ENCODE data around the gene ADTRP. TPM values are rescaled to one million over a fixed set of nuclear protein-coding genes. Genes with fewer than 3 reads are reported as not detected.

Gene ADTRP
- total RNA-seq, 1 experiment from 2014 or later, result 0.86 TPM

DNA sequence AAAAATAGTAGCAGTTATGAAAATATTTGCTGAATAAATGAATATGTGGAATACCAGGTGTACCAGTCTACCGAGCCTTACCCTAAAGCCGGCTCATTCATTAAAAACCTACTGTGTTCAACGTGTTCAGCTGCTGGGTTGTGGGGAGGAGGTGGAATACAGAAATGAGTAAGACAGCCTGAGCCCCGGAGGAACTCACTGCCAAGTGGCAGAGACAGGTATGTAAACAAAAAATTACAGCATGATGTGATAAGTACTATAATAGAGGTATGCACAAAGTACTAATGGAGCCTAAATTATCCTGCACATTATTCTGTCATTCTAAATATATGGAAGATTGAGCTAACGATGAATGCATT lies 6.8 kb upstream of the ADTRP start:
- Histone ChIP-seq H4K20me1 (ENCODE audit: insufficient read depth) (no peaks in the 10 kb centered on the region), H3K79me2 (ENCODE audit: insufficient read depth, low read length) (no peaks in the 10 kb centered on the region), H3K36me3 (ENCODE audit: control insufficient read depth in 1 of 2, insufficient read depth in 2 of 2, low read length in 2 of 2) (no peaks in the 10 kb centered on the region), H2AFZ (ENCODE audit: low read depth, low read length, poor library complexity, severe bottlenecking) (no peak overlapping the region), H3K27ac (ENCODE audit: low read depth, low read length) (no peak overlapping the region), H3K27me3 (ENCODE audit: insufficient read depth, low read length) (peaks cover 3% of the 10 kb centered on the region; the same call in 1 of the 2 replicates), H3K4me3 (replicated peaks in 1 of 2; ENCODE audit: low read depth in 1 of 2, low read length in 2 of 2) (no peak overlapping the region), H3K4me1 (ENCODE audit: control insufficient read depth in 1 of 2, insufficient read depth in 2 of 2, low read length in 2 of 2) (no peaks in the 10 kb centered on the region), H3K4me2 (ENCODE audit: low read length) (no peak overlapping the region), H3K9me2 (ENCODE audit: insufficient read depth) (no peaks in the 10 kb centered on the region), H3K9me3 (ENCODE audit: control insufficient read depth in 1 of 2, insufficient read depth in 1 of 2, low read depth in 1 of 2, low read length in 2 of 2) (no peaks in the 10 kb centered on the region), H3K9ac (ENCODE audit: low read length) (no peak overlapping the region)
- RAD21 ChIA-PET (ENCODE audit: low non-redundant PET in 1 of 2, low total read pairs in 2 of 2, uncharacterized antibody in 2 of 2, unreplicated experiment in 2 of 2), result no interaction called here
- POLR2A ChIA-PET, result no interaction called here
- ATAC-seq, result no peak
- intact Hi-C loops (cut with micrococcal nuclease), result no loop called here
- no peak for DNase-seq (ENCODE audit: low read depth, low spot score)
- TF ChIP-seq, protein P1, sequence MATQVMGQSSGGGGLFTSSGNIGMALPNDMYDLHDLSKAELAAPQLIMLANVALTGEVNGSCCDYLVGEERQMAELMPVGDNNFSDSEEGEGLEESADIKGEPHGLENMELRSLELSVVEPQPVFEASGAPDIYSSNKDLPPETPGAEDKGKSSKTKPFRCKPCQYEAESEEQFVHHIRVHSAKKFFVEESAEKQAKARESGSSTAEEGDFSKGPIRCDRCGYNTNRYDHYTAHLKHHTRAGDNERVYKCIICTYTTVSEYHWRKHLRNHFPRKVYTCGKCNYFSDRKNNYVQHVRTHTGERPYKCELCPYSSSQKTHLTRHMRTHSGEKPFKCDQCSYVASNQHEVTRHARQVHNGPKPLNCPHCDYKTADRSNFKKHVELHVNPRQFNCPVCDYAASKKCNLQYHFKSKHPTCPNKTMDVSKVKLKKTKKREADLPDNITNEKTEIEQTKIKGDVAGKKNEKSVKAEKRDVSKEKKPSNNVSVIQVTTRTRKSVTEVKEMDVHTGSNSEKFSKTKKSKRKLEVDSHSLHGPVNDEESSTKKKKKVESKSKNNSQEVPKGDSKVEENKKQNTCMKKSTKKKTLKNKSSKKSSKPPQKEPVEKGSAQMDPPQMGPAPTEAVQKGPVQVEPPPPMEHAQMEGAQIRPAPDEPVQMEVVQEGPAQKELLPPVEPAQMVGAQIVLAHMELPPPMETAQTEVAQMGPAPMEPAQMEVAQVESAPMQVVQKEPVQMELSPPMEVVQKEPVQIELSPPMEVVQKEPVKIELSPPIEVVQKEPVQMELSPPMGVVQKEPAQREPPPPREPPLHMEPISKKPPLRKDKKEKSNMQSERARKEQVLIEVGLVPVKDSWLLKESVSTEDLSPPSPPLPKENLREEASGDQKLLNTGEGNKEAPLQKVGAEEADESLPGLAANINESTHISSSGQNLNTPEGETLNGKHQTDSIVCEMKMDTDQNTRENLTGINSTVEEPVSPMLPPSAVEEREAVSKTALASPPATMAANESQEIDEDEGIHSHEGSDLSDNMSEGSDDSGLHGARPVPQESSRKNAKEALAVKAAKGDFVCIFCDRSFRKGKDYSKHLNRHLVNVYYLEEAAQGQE (IDR thresholded peaks at IDR 0.05; ENCODE audit: low read depth), result no peak
- TF ChIP-seq SRF (IDR thresholded peaks at IDR 0.05; ENCODE audit: low read depth) (no peak), EGR1 (IDR thresholded peaks at IDR 0.05; ENCODE audit: low read depth) (no peak), CBX3 (IDR thresholded peaks at IDR 0.05; ENCODE audit: low read depth) (no peak), YY1 (IDR thresholded peaks at IDR 0.05; ENCODE audit: extremely low read depth, insufficient replicate concordance, low read depth, low read length) (no peak), ELF1 (IDR thresholded peaks at IDR 0.05; ENCODE audit: borderline replicate concordance, low read depth) (no peak), FOSL1 (IDR thresholded peaks at IDR 0.05; ENCODE audit: low read depth) (no peak), ZFX (IDR thresholded peaks at IDR 0.05) (no peak), CEBPB (IDR thresholded peaks at IDR 0.05; ENCODE audit: low read depth) (no peak), EZH2 (IDR thresholded peaks at IDR 0.05) (no peak), SP1 (IDR thresholded peaks at IDR 0.05; ENCODE audit: low read depth) (no peak), TCF7L2 (IDR thresholded peaks at IDR 0.05; ENCODE audit: borderline replicate concordance, extremely low read depth, insufficient read depth, insufficient read length) (no peak), ZNF274 (IDR thresholded peaks at IDR 0.05; ENCODE audit: low read depth, low read length) (no peak), POLR2AphosphoS5 (IDR thresholded peaks at IDR 0.05; ENCODE audit: low read depth, low read length) (no peak), POLR2A (IDR thresholded peaks at IDR 0.05; ENCODE audit: borderline replicate concordance, extremely low read depth, insufficient read depth, insufficient read length) (no peak), SIN3A (IDR thresholded peaks at IDR 0.05; ENCODE audit: low read depth) (no peak)
- TF ChIP-seq, protein P2, sequence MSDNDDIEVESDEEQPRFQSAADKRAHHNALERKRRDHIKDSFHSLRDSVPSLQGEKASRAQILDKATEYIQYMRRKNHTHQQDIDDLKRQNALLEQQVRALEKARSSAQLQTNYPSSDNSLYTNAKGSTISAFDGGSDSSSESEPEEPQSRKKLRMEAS (IDR thresholded peaks at IDR 0.05), result no peak
- TF ChIP-seq, protein P3, sequence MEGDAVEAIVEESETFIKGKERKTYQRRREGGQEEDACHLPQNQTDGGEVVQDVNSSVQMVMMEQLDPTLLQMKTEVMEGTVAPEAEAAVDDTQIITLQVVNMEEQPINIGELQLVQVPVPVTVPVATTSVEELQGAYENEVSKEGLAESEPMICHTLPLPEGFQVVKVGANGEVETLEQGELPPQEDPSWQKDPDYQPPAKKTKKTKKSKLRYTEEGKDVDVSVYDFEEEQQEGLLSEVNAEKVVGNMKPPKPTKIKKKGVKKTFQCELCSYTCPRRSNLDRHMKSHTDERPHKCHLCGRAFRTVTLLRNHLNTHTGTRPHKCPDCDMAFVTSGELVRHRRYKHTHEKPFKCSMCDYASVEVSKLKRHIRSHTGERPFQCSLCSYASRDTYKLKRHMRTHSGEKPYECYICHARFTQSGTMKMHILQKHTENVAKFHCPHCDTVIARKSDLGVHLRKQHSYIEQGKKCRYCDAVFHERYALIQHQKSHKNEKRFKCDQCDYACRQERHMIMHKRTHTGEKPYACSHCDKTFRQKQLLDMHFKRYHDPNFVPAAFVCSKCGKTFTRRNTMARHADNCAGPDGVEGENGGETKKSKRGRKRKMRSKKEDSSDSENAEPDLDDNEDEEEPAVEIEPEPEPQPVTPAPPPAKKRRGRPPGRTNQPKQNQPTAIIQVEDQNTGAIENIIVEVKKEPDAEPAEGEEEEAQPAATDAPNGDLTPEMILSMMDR (IDR thresholded peaks at IDR 0.05 in 2 of 3, conservative IDR thresholded peaks at IDR 0.05 in 1 of 3; ENCODE audit: borderline replicate concordance in 1 of 3, insufficient read depth in 1 of 3, low read depth in 2 of 3, low read length in 2 of 3), result no peak
- TF ChIP-seq, protein P4, sequence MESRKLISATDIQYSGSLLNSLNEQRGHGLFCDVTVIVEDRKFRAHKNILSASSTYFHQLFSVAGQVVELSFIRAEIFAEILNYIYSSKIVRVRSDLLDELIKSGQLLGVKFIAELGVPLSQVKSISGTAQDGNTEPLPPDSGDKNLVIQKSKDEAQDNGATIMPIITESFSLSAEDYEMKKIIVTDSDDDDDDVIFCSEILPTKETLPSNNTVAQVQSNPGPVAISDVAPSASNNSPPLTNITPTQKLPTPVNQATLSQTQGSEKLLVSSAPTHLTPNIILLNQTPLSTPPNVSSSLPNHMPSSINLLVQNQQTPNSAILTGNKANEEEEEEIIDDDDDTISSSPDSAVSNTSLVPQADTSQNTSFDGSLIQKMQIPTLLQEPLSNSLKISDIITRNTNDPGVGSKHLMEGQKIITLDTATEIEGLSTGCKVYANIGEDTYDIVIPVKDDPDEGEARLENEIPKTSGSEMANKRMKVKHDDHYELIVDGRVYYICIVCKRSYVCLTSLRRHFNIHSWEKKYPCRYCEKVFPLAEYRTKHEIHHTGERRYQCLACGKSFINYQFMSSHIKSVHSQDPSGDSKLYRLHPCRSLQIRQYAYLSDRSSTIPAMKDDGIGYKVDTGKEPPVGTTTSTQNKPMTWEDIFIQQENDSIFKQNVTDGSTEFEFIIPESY (IDR thresholded peaks at IDR 0.05; ENCODE audit: extremely low read depth, insufficient replicate concordance, low read length), result no peak
- TF ChIP-seq, protein P5, sequence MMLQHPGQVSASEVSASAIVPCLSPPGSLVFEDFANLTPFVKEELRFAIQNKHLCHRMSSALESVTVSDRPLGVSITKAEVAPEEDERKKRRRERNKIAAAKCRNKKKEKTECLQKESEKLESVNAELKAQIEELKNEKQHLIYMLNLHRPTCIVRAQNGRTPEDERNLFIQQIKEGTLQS (IDR thresholded peaks at IDR 0.05), result no peak
- BruUV-seq (replicated peaks), result no TSS peak
- CTCF ChIA-PET, result no interaction called here

Data from HCT116 (cell line).